Measurements from ENCODE around the gene MBD5.
"Not testable (repeated sequence)": the region's sequence is repeated elsewhere in the genome, so short reads cannot be mapped to it uniquely, and the experiment has no call there.

Gene MBD5

DNA sequence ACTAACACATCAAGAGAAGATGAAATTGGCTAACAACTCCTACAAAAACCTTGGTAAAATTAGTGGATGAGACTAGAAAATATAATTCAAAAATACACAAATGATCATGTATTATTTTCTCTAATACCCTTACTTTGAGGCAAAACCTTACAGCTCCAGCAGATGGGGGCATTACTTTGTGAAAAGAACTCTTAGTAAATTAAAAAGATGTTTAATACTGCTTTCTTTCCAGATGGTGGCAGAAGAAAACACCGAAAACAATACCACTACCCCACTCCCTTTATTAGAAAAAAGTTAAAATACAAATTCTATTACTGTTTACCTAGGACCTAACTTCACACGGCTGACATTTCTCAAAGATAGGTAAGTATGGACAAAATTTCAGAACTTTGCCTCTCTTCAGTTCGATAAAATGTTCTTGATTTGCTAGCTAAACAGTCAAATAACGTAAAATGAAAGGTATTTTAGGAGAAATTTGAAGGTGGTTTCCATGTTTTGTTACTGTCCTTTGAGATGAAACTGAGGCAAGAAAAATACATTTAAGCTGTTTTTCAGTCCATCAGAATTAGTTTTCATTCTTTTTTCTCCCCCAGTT is 31.0 kb upstream of the MBD5 start:
- H3K27me3 ChIP-seq: no peaks in the 10 kb centered on the region
- no peak for DNase-seq
- TF ChIP-seq, protein P1, sequence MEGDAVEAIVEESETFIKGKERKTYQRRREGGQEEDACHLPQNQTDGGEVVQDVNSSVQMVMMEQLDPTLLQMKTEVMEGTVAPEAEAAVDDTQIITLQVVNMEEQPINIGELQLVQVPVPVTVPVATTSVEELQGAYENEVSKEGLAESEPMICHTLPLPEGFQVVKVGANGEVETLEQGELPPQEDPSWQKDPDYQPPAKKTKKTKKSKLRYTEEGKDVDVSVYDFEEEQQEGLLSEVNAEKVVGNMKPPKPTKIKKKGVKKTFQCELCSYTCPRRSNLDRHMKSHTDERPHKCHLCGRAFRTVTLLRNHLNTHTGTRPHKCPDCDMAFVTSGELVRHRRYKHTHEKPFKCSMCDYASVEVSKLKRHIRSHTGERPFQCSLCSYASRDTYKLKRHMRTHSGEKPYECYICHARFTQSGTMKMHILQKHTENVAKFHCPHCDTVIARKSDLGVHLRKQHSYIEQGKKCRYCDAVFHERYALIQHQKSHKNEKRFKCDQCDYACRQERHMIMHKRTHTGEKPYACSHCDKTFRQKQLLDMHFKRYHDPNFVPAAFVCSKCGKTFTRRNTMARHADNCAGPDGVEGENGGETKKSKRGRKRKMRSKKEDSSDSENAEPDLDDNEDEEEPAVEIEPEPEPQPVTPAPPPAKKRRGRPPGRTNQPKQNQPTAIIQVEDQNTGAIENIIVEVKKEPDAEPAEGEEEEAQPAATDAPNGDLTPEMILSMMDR (IDR thresholded peaks at IDR 0.05): peak; percentile 65 to 75
- no peaks in the 10 kb centered on the region for H3K36me3 ChIP-seq
- no peak overlapping the region for H3K4me3 ChIP-seq
- peaks cover 0 to 16% (median 0%) of the 10 kb centered on the region in 4 donors for H3K4me1 ChIP-seq
- no peak overlapping the region for H3K27ac ChIP-seq
- intact Hi-C loops (cut with DNase I; ENCODE audit: low total_unique reads): loop anchor here (10.0 kb wide), 1 partner anchor 525 kb away; no protein-coding TSS in a partner anchor
- H3K9me3 ChIP-seq: no peaks in the 10 kb centered on the region

DNA sequence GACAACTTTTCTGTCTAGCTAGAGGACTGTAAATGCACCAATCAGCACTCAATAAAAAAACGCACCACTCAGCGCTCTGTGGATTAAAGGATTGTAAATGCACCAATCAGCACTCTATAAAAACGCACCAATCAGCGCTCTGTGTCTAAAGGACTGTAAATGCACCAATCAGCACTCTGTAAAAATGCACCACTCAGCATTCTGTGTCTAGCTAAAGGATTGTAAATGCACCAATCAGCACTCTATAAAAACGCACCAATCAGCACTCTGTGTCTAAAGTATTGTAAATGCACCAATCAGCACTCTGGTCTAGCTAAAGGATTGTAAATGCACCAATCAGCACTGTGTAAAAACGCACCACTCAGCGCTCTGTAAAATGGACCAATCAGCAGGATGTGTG is 25.9 kb upstream of the MBD5 start:
- H3K27ac ChIP-seq; H3K4me3 ChIP-seq; H3K9me3 ChIP-seq; DNase-seq; H3K27me3 ChIP-seq; intact Hi-C loops (cut with DNase I; ENCODE audit: low total_unique reads): not testable (repeated sequence)
- Histone ChIP-seq H3K36me3 (peaks cover 4 to 11% (median 5%) of the 10 kb centered on the region in 3 donors), H3K4me1 (peaks cover 0 to 15% (median 0%) of the 10 kb centered on the region in 4 donors)

DNA sequence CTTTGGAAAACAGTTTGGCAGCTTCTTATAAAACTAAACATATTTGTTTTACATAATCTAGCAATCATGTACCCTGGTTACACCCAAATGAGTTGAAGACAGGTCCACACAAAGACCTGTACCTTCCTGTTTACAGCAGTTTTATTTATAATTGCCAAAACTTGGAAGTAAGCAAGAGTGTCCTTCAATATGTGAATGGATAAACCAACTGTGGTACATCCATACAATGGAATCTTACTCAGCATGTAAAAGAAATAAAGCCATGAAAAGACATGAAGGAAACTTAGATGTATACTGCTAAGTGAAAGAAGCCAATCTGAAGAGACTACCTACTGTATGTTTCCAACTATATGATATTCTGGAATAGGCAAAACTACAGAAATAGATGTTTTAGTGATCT is 24.1 kb upstream of the MBD5 start:
- Histone ChIP-seq H3K4me1 (peaks cover 0 to 13% (median 0%) of the 10 kb centered on the region in 4 donors), H3K27ac (no peak overlapping the region), H3K36me3 (peaks cover 4 to 11% (median 5%) of the 10 kb centered on the region in 3 donors), H3K9me3 (no peaks in the 10 kb centered on the region), H3K27me3 (no peaks in the 10 kb centered on the region), H3K4me3 (no peak overlapping the region)
- no peak for DNase-seq
- intact Hi-C loops (cut with DNase I; ENCODE audit: low total_unique reads): no loop called here
- TF ChIP-seq, protein P1 (IDR thresholded peaks at IDR 0.05): no peak

GRCh38 chr2:147998203-147998602 is 22.7 kb upstream of the MBD5 start:
- Histone ChIP-seq H3K4me1 (peaks cover 0 to 8% (median 0%) of the 10 kb centered on the region in 4 donors), H3K27ac (no peak overlapping the region), H3K9me3 (no peaks in the 10 kb centered on the region), H3K4me3 (no peak overlapping the region), H3K27me3 (no peaks in the 10 kb centered on the region), H3K36me3 (peaks cover 4 to 11% (median 5%) of the 10 kb centered on the region in 3 donors)
- TF ChIP-seq, protein P1 (IDR thresholded peaks at IDR 0.05): no peak
- no peak for DNase-seq
- intact Hi-C loops (cut with DNase I; ENCODE audit: low total_unique reads): no loop called here

- DNase-seq: no peak
- Histone ChIP-seq H3K27me3 (no peaks in the 10 kb centered on the region), H3K9me3 (peaks cover 0 to 1% (median 0%) of the 10 kb centered on the region in 3 donors), H3K4me3 (no peak overlapping the region), H3K27ac (no peak overlapping the region), H3K4me1 (peaks cover 0 to 8% (median 0%) of the 10 kb centered on the region in 4 donors), H3K36me3 (peaks cover 4 to 11% (median 5%) of the 10 kb centered on the region in 3 donors)
- TF ChIP-seq, protein P1 (IDR thresholded peaks at IDR 0.05): no peak
- intact Hi-C loops (cut with DNase I; ENCODE audit: low total_unique reads): no loop called here
Observed at GRCh38 chr2:147999126-147999525, 21.8 kb upstream of the MBD5 start.

DNA sequence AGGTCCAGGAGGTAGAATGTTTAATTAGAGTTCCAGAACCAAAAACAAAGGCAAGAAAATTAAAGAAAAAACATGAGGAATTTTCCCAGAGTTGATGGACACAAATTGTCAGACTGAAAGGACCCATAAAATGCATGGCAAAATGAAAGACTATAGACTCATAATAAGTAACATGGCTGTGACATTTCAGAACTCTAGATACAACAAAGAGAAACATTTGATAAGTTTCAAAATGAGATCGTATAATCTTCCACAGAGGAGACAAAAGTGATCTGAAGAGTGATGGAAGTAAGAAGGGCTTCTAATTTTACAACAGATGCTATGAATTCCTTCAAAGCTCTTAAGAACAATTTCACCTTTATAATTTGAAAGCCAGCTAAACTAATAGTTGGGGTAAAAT is 20.8 kb upstream of the MBD5 start:
- H3K4me3 ChIP-seq: no peak overlapping the region
- no peak overlapping the region for H3K27ac ChIP-seq
- peaks cover 0 to 5% (median 0%) of the 10 kb centered on the region in 3 donors for H3K9me3 ChIP-seq
- H3K4me1 ChIP-seq: peaks cover 0 to 8% (median 0%) of the 10 kb centered on the region in 4 donors
- DNase-seq: no peak
- intact Hi-C loops (cut with DNase I; ENCODE audit: low total_unique reads): no loop called here
- TF ChIP-seq, protein P1 (IDR thresholded peaks at IDR 0.05): no peak
- no peaks in the 10 kb centered on the region for H3K27me3 ChIP-seq
- H3K36me3 ChIP-seq: peaks cover 4 to 9% (median 4%) of the 10 kb centered on the region in 3 donors

GRCh38 chr2:148002420-148002819 is 18.5 kb upstream of the MBD5 start:
- not testable (repeated sequence) for H3K4me1 ChIP-seq, H3K4me3 ChIP-seq

More at GRCh38 chr2:148002420-148002819, 18.5 kb upstream of the MBD5 start:
- H3K36me3 ChIP-seq; intact Hi-C loops (cut with DNase I; ENCODE audit: low total_unique reads); H3K27me3 ChIP-seq; DNase-seq; H3K27ac ChIP-seq; H3K9me3 ChIP-seq: not testable (repeated sequence)

Data from tibial artery (tissue), 4 donors.